ENCODE data around the gene C9orf153.

C9orf153 gene

DNA sequence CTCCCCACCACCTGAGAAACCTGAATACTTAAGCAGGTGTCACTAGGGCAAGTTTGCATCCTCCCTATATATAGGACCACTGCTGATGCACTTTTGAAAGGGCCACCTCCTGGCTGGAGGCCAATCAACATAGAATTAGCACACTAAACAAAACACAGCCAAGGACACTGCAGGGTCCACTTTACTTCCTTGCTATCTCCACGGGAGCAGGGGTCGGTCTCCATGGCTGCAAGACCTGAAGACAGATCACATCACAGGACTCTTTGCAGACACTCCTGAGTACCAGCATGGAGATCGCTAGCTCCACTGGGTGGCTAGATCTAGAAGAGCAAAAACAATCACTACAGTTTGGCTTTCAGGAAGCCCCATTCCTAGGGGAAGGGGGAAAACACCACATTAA, 72.3 kb downstream of the C9orf153 start:
- DNase-seq (ENCODE audit: low read depth) = no peak

DNA sequence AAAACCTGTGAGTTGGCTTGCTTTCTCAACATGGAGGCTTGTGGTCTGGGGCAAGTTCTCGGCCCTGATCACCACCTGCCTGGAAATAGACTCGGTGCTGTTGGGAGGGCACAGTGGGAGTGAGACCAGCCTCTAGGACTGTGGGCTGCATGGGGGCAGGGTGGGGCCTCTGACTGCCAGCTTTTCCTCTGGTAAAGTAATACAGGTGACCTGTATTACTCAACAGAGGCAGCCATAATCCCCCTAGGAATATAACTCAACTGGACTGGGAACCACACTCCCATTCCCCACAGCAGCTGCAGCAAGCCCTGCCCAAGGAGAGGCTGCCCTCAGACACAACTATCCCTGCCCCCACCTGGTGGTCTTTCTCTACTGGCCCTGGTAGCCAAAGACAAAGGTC, 72.8 kb downstream of the C9orf153 start:
- DNase-seq (ENCODE audit: low read depth) = no peak

DNA sequence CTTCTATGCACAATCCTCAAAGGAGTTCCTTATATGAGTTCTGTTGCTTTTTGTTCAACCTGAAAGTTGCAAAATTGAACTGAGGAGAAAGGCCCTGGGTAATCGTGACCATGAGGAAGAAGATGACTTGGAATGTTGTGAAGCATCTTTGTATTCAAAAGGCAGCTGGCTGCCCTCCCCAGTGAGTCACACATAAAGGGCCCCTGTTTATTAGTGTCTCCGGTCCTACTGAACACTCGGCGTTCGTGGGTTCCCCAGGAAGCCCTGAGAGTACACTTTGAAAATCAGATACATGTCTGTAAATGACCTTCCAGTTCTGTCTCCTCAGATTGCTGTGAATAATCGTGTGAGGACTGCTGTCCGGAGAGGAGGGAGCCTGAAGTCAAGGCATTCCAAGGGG, 73.6 kb downstream of the C9orf153 start:
- no peak for DNase-seq (ENCODE audit: low read depth)

GRCh38 chr9:86184138-86184524, 75.3 kb downstream of the C9orf153 start:
- DNase-seq (ENCODE audit: low read depth) = no peak

GRCh38 chr9:86183229-86184137, 76.0 kb downstream of the C9orf153 start:
- no peak for DNase-seq (ENCODE audit: low read depth)

- no peak for DNase-seq (ENCODE audit: low read depth)
Measured at GRCh38 chr9:86181379-86182315, 77.8 kb downstream of the C9orf153 start.

DNA sequence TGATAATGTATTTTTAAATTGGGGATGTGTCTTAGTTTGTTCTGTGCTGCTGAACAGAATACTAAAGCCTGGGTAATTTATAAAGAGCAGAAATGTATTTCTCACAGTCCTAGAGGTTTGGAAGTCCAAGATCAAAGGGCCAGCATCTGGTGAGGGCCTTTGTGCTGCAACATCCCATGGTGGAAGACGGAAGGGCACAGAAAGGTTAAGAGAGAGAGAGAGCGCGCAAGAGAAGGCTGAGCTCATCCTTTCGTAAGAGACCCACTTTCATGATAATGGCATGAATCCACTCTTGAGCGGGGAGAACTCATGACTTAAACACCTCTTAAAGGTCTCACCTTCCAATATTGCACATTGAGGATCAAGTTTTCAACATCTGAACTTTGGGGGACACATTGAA, 81.0 kb downstream of the C9orf153 start:
- no peak for DNase-seq (ENCODE audit: low read depth)

- no peak for DNase-seq (ENCODE audit: low read depth)
Measured at GRCh38 chr9:86177995-86178394, 81.5 kb downstream of the C9orf153 start.

DNA sequence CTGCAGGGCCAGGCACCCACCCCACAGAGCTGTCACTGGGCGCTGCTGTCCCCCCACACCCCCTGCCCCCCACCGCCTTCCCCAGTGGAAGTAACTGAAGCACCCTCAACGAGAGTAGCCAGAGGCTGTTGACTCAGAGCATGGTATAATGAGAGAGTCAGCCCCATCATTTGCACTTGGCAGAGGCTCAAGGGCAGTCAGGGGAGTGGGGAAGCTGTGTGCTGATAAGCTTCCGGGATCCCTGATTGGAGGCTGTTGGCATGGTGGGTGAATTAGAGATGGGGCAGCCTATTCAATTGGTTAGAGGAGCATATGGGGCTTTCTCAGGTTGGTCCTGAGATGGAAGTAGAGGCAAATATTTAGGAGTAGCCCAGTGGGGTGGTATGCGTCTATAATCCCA, 83.0 kb downstream of the C9orf153 start:
- DNase-seq (ENCODE audit: low read depth) = no peak

DNA sequence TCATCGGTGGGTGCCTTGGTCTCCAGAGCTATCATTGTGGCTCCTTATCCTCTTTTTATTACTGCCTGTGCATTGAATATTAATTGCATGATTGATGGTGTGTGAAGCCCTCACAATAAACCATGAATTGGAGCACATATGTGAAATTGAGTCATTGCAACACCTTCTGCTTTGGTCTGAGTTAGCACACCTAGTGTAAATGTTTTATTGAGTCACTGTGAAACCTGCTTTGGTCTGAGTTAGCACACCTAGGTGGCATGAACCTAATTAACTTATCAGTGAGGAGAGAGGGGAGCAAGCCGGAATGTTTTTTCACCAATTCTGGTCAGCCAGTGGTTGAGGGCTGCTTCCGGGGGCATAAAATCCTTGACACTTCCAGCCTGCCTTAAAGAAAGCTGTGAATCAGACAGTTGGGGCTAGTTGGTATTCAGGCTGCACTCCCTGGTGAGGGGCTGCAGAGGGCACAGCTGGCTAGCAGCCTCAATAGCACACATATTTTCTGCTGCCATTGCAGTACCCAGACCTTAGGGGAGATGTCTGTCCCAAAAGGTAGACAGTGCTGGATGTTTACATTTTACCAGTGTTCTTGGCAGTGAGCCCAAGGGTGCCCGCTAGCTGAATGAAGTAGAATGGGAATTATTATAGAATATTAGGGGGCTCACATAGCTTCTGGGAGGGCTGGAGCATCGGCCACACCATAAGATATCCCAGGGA, 83.6 kb downstream of the C9orf153 start:
- no peak for DNase-seq (ENCODE audit: low read depth)

DNA sequence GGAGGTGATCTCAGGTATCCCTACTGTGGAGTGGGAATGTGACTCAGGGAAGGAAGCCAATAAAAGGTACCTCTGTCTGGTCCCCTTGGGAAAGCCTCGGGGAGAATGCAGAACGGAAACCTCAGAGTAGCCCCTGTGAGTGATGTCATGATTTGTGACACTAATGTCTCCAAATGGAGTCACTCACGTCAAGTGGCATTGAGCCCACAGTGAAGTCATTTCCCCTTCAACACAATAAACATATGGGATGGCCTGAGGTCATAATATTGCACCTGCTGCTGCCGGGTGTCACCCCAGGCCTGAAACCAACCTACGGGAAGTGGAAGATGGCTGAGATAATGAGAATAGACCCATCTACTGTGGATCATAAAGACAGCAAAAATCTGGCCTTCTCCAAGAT, 84.2 kb downstream of the C9orf153 start:
- no peak for DNase-seq (ENCODE audit: low read depth)

All from activated T-cell treated with anti-CD3 and anti-CD28 coated beads for 24 hours (primary cell).